ENCODE results near the gene CDKL2. TPM values are rescaled to one million over a fixed set of nuclear protein-coding genes. Genes with fewer than 3 reads are reported as not detected.

Gene CDKL2
- total and polyA plus RNA-seq, 2 experiments from 2014 or later = 1.8 to 3.1 TPM

DNA sequence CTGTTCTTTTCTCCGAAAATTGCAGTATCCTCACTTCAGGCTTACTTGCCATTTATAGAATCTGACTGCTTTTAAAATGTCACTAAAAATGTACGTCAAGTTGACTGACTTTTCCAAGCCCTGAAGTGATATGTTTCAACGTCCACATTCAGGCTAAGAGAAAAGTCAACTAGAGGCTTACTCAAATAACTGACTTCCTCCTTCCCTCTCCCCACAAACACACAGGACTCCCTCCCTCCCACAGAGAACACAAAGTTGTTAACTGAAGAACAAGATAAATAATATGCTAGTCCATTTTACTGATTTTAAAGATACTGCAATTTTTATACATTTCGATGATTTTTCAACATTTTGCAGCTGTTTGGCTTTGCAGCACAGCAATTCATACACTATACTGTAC lies 13.8 kb upstream of the CDKL2 start (continued):
- TF ChIP-seq, protein P1, sequence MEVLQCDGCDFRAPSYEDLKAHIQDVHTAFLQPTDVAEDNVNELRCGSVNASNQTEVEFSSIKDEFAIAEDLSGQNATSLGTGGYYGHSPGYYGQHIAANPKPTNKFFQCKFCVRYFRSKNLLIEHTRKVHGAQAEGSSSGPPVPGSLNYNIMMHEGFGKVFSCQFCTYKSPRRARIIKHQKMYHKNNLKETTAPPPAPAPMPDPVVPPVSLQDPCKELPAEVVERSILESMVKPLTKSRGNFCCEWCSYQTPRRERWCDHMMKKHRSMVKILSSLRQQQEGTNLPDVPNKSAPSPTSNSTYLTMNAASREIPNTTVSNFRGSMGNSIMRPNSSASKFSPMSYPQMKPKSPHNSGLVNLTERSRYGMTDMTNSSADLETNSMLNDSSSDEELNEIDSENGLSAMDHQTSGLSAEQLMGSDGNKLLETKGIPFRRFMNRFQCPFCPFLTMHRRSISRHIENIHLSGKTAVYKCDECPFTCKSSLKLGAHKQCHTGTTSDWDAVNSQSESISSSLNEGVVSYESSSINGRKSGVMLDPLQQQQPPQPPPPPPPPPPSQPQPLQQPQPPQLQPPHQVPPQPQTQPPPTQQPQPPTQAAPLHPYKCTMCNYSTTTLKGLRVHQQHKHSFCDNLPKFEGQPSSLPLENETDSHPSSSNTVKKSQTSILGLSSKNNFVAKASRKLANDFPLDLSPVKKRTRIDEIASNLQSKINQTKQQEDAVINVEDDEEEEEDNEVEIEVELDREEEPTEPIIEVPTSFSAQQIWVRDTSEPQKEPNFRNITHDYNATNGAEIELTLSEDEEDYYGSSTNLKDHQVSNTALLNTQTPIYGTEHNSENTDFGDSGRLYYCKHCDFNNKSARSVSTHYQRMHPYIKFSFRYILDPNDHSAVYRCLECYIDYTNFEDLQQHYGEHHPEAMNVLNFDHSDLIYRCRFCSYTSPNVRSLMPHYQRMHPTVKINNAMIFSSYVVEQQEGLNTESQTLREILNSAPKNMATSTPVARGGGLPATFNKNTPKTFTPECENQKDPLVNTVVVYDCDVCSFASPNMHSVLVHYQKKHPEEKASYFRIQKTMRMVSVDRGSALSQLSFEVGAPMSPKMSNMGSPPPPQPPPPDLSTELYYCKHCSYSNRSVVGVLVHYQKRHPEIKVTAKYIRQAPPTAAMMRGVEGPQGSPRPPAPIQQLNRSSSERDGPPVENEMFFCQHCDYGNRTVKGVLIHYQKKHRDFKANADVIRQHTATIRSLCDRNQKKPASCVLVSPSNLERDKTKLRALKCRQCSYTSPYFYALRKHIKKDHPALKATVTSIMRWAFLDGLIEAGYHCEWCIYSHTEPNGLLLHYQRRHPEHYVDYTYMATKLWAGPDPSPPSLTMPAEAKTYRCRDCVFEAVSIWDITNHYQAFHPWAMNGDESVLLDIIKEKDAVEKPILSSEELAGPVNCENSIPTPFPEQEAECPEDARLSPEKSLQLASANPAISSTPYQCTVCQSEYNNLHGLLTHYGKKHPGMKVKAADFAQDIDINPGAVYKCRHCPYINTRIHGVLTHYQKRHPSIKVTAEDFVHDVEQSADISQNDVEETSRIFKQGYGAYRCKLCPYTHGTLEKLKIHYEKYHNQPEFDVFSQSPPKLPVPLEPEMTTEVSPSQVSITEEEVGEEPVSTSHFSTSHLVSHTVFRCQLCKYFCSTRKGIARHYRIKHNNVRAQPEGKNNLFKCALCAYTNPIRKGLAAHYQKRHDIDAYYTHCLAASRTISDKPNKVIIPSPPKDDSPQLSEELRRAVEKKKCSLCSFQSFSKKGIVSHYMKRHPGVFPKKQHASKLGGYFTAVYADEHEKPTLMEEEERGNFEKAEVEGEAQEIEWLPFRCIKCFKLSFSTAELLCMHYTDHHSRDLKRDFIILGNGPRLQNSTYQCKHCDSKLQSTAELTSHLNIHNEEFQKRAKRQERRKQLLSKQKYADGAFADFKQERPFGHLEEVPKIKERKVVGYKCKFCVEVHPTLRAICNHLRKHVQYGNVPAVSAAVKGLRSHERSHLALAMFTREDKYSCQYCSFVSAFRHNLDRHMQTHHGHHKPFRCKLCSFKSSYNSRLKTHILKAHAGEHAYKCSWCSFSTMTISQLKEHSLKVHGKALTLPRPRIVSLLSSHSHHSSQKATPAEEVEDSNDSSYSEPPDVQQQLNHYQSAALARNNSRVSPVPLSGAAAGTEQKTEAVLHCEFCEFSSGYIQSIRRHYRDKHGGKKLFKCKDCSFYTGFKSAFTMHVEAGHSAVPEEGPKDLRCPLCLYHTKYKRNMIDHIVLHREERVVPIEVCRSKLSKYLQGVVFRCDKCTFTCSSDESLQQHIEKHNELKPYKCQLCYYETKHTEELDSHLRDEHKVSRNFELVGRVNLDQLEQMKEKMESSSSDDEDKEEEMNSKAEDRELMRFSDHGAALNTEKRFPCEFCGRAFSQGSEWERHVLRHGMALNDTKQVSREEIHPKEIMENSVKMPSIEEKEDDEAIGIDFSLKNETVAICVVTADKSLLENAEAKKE (CRISPR knock-in tag; IDR thresholded peaks at IDR 0.05) = no peak
- no peak for TF ChIP-seq CTCF (conservative IDR thresholded peaks at IDR 0.05; ENCODE audit: low read depth in 2 of 2)
- TF ChIP-seq POLR2AphosphoS5 (IDR thresholded peaks at IDR 0.05; ENCODE audit: low read depth) = no peak

DNA sequence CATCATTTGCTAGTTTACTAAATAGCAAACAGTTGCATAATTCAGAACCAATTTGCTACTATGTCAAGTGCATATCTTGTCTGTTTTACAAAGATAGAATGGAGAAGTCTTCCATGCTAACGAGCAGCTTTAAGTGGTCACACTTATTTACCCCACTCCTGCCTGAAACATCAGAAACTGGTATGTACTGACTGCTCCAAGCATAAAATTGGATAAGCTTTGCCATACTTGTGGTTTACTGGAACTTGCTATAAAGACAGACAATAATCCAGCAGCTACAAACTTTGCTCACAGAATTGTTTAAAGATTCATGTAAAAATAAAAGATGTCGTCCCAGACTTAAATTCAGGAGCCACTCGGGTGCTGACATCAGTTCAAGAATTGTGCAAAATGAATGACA lies 13.3 kb upstream of the CDKL2 start:
- H4K20me1 ChIP-seq (replicated peaks; ENCODE audit: insufficient read depth) = peaks cover 24% of the 10 kb centered on the region; the same call in 1 of the 2 replicates
- DNase-seq (ENCODE audit: low spot score) (no peak), ATAC-seq (no peak)
- H3K4me3 Mint-ChIP-seq = no peak overlapping the region
- peaks cover 50% of the 10 kb centered on the region for H3K36me3 ChIP-seq (ENCODE audit: insufficient read depth)
- peaks cover 5% of the 10 kb centered on the region for H3K27me3 Mint-ChIP-seq (ENCODE audit: insufficient read depth, low read depth, poor library complexity)
- no peak overlapping the region for H3K4me2 ChIP-seq
- no peaks in the 10 kb centered on the region for H3K4me1 ChIP-seq (ENCODE audit: insufficient read depth)
- H3F3A ChIP-seq (replicated peaks; ENCODE audit: low read depth) = peaks cover 10% of the 10 kb centered on the region
- H3K4me3 ChIP-seq = no peak overlapping the region
- H3K79me2 ChIP-seq (replicated peaks; ENCODE audit: insufficient read depth) = peaks cover 8% of the 10 kb centered on the region
- peaks cover 69% of the 10 kb centered on the region for H3K36me3 Mint-ChIP-seq (ENCODE audit: low read depth)
- peaks cover 5% of the 10 kb centered on the region; the same call in 1 of the 3 replicates for H3K4me1 Mint-ChIP-seq
- H3K27ac ChIP-seq (ENCODE audit: low read depth) = peak overlapping the region; percentile 26; the same call in 1 of the 2 replicates
- no peaks in the 10 kb centered on the region for H3K9me2 ChIP-seq (ENCODE audit: insufficient read depth)
- H3K27me3 ChIP-seq (ENCODE audit: insufficient read depth) = no peaks in the 10 kb centered on the region
- H3K27ac Mint-ChIP-seq = no peak overlapping the region
- H2AFZ ChIP-seq = no peak overlapping the region
- H3K9me3 Mint-ChIP-seq = no peaks in the 10 kb centered on the region
- TF ChIP-seq, protein P2, sequence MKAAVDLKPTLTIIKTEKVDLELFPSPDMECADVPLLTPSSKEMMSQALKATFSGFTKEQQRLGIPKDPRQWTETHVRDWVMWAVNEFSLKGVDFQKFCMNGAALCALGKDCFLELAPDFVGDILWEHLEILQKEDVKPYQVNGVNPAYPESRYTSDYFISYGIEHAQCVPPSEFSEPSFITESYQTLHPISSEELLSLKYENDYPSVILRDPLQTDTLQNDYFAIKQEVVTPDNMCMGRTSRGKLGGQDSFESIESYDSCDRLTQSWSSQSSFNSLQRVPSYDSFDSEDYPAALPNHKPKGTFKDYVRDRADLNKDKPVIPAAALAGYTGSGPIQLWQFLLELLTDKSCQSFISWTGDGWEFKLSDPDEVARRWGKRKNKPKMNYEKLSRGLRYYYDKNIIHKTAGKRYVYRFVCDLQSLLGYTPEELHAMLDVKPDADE (IDR thresholded peaks at IDR 0.05) = no peak
- TF ChIP-seq, protein P1 (CRISPR knock-in tag; IDR thresholded peaks at IDR 0.05) = no peak
- TF ChIP-seq POLR2AphosphoS5 (IDR thresholded peaks at IDR 0.05; ENCODE audit: low read depth) = no peak
- TF ChIP-seq NANOG (IDR thresholded peaks at IDR 0.05; ENCODE audit: borderline replicate concordance) = no peak
- no peak for TF ChIP-seq ZNF114 (CRISPR knock-in tag; IDR thresholded peaks at IDR 0.05)
